Testis (tissue), 3 donors: ENCODE results near the gene EBF4. TPM values are rescaled to one million over a fixed set of nuclear protein-coding genes. Genes with fewer than 3 reads are reported as not detected.

ENCODE experiments used
- DNase-seq: peaks from one replicate; pipeline ENCODE4 v3.0.0-alpha.2; 2019
- H3K27ac ChIP-seq, 2 donors: fragments of 200-600 bp; sonication (generic); one replicate each; pipeline ENCODE4 v1.5.1; 2019
- H3K27me3 ChIP-seq: fragments of 200-600 bp; sonication (generic); one replicate; pipeline ENCODE4 v1.5.1; 2019
- H3K36me3 ChIP-seq: fragments of 200-600 bp; sonication (generic); one replicate; pipeline ENCODE4 v1.5.1; 2017; ENCODE audit warnings: low read depth; ENCODE audit errors: missing control alignments
- H3K4me1 ChIP-seq: fragments of 200-600 bp; sonication (generic); one replicate; pipeline ENCODE4 v1.5.1; 2019
- H3K4me3 ChIP-seq, 2 donors: fragments of 200-600 bp; sonication (generic); one replicate each; pipeline ENCODE4 v1.5.1; 2017 to 2019
- H3K9me3 ChIP-seq: fragments of 200-600 bp; sonication (generic); one replicate; pipeline ENCODE4 v1.5.1; 2017
- POLR2A ChIP-seq: fragments of 450-650 bp; IDR thresholded peaks from one replicate; pipeline ENCODE4 v1.6.1; 2017; ENCODE audit warnings: antibody characterized with exemption, mild to moderate bottlenecking, moderate library complexity
- WGBS, 2 donors: methylation state at CpG; one replicate each; pipeline ENCODE4 v1.1.5; 2018; 5-methylcytosine and 5-hydroxymethylcytosine counted together
- intact Hi-C: fragments of 100-400 bp; cut with DNase I; formaldehyde crosslinking; loops from one replicate; pipeline ENCODE4 v1.15.1; 2023; ENCODE audit warnings: low total_unique reads
- polyA plus RNA-seq: library from polyadenylated mRNA; stranded (reverse); fragments of 350-450 nt; fragmentation: Illumina TruSeq; extraction: RNeasy Lipid Tissue Mini Kit (QIAGEN cat#74804); gene quantifications from one replicate; pipeline ENCODE4 v1.2.3, GENCODE V29; 2014; ENCODE audit warnings: low read depth, low replicate concordance; ENCODE audit not compliant: insufficient read depth
- total RNA-seq, 2 donors: library from RNA; depleted of rRNA; stranded (reverse); fragments of >200 nt; gene quantifications; one replicate each; pipeline ENCODE4 v1.2.3, GENCODE V29; 2016
- TF ChIP-seq, protein P1 (sequence below), 3 experiments: fragments of 450-650 bp in 2 of 3; fragments of 200-600 bp in 1 of 3; sonication (generic) in 1 of 3; IDR thresholded peaks; one replicate each; pipeline ENCODE4 v1.5.1; 2016 to 2019; ENCODE audit warnings: antibody characterized with exemption in 3 of 3, mild to moderate bottlenecking in 2 of 3, moderate library complexity in 1 of 3

Gene EBF4
- total and polyA plus RNA-seq, 3 donors from 2014 or later, result 6.1 to 14.2 (median 7.4) TPM

DNA sequence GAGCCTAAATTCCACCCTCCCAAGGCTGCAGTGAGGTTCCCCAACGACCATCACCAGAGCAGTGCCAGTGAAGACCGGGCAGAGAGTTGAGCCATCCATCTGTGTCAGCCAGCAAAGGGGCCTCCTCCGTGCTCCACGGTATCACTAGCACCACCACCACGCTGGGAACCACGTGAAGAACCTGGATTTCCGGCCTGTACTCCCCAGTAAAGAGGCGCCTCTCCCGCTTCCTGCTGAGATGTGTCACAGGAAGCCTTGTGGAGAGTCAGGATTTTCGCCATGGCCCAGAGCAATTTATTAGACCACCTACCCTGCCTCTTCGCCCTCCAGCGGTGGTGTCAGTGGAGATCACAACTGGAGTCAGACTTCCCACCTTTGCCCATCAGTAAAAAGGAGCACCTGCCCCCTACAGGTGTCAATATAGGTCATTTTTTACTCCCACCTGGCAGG, 79.1 kb downstream of the EBF4 start:
- no peak for DNase-seq
- WGBS, 2 donors, result 66 to 69% methylated on average over 5 to 11 of the region's 12 CpGs
- H3K9me3 ChIP-seq, result no peaks in the 10 kb centered on the region
- no peaks in the 10 kb centered on the region for H3K36me3 ChIP-seq
- no peak overlapping the region for H3K4me3 ChIP-seq
- intact Hi-C loops, result no loop called here
- peaks cover 5% of the 10 kb centered on the region for H3K4me1 ChIP-seq
- H3K27ac ChIP-seq, result no peak overlapping the region
- TF ChIP-seq, protein P1, sequence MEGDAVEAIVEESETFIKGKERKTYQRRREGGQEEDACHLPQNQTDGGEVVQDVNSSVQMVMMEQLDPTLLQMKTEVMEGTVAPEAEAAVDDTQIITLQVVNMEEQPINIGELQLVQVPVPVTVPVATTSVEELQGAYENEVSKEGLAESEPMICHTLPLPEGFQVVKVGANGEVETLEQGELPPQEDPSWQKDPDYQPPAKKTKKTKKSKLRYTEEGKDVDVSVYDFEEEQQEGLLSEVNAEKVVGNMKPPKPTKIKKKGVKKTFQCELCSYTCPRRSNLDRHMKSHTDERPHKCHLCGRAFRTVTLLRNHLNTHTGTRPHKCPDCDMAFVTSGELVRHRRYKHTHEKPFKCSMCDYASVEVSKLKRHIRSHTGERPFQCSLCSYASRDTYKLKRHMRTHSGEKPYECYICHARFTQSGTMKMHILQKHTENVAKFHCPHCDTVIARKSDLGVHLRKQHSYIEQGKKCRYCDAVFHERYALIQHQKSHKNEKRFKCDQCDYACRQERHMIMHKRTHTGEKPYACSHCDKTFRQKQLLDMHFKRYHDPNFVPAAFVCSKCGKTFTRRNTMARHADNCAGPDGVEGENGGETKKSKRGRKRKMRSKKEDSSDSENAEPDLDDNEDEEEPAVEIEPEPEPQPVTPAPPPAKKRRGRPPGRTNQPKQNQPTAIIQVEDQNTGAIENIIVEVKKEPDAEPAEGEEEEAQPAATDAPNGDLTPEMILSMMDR (IDR thresholded peaks at IDR 0.05), result no peak
- TF ChIP-seq POLR2A, result no peak
- no peaks in the 10 kb centered on the region for H3K27me3 ChIP-seq

GRCh38 chr20:2773812-2774211, 81.2 kb downstream of the EBF4 start:
- intact Hi-C loops, result no loop called here
- no peaks in the 10 kb centered on the region for H3K4me1 ChIP-seq
- no peak for DNase-seq
- no peaks in the 10 kb centered on the region for H3K36me3 ChIP-seq
- H3K27ac ChIP-seq, result no peak overlapping the region
- no peaks in the 10 kb centered on the region for H3K9me3 ChIP-seq
- TF ChIP-seq POLR2A, result no peak
- TF ChIP-seq, protein P1 (IDR thresholded peaks at IDR 0.05), result no peak
- no peak overlapping the region for H3K4me3 ChIP-seq
- no peaks in the 10 kb centered on the region for H3K27me3 ChIP-seq
- WGBS, 2 donors, result 82 to 90% methylated on average over 9 of the region's 9 CpGs

DNA sequence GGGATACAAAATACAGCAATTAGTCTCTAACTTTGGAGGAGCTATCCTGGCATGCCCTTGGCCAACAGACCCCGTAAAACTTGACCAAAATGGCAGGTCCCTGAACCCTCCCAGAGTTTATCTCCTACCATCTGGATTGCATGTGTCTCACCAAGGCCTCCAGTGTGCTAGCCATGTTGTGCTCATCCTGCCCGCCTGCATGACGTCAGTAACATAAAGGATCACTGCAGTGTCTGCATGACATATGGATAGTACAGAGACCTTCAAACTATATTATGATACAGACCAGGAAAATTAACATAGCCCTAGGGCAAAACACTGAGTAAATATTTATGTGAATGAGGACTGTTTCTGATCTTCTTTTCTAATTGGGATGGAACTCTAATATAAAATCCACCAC, 82.6 kb downstream of the EBF4 start:
- intact Hi-C loops, result no loop called here
- Histone ChIP-seq H3K27ac (no peak overlapping the region), H3K4me3 (no peak overlapping the region), H3K4me1 (no peaks in the 10 kb centered on the region), H3K36me3 (no peaks in the 10 kb centered on the region), H3K9me3 (no peaks in the 10 kb centered on the region), H3K27me3 (no peaks in the 10 kb centered on the region)
- WGBS, 2 donors, result 75 to 83% methylated on average over 3 of the region's 3 CpGs
- no peak for DNase-seq
- TF ChIP-seq POLR2A, result no peak
- TF ChIP-seq, protein P1 (IDR thresholded peaks at IDR 0.05), result no peak

- Histone ChIP-seq H3K27me3 (no peaks in the 10 kb centered on the region), H3K9me3 (no peaks in the 10 kb centered on the region), H3K4me1 (no peaks in the 10 kb centered on the region), H3K36me3 (no peaks in the 10 kb centered on the region), H3K27ac (no peak overlapping the region), H3K4me3 (no peak overlapping the region)
- intact Hi-C loops, result no loop called here
- WGBS, 2 donors, result 52 to 76% methylated on average over 10 of the region's 10 CpGs
- TF ChIP-seq, protein P1 (IDR thresholded peaks at IDR 0.05), result no peak
- no peak for TF ChIP-seq POLR2A
- no peak for DNase-seq
Observed at GRCh38 chr20:2778602-2779321, 86.2 kb downstream of the EBF4 start.

DNA sequence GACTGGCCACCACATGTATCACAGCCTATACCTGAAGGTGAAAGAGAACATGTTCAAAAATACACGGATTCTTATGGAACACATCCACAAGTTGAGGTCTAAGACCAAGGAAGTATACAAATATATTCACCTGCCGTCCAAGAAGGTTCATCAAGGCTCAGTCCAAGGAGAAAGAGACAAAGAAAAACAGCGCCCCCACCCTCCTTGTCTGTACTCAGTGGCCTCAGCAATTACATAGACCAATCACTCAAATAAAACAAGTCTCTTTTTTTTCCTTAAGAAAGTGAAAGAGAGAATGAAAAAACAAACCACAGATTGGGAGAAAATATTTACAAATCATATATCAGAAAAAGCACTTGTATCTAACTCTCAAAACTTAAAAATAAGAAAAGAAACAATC, 88.4 kb downstream of the EBF4 start:
- TF ChIP-seq, protein P1 (IDR thresholded peaks at IDR 0.05), result no peak
- no peak for TF ChIP-seq POLR2A
- intact Hi-C loops, result no loop called here
- no peak for DNase-seq

More for the DNA sequence above, 88.4 kb downstream of the EBF4 start:
- Histone ChIP-seq H3K9me3 (no peaks in the 10 kb centered on the region), H3K27me3 (no peaks in the 10 kb centered on the region), H3K4me3 (no peak overlapping the region), H3K36me3 (no peaks in the 10 kb centered on the region), H3K4me1 (no peaks in the 10 kb centered on the region), H3K27ac (no peak overlapping the region)
- WGBS, 2 donors, result 46 to 67% methylated on average over 3 of the region's 3 CpGs
